PC-3 (cell line): ENCODE measurements around the gene POLR1D. TPM values are rescaled to one million over a fixed set of nuclear protein-coding genes. Genes with fewer than 3 reads are reported as not detected.

Source experiments
- ATAC-seq: fragments of 200-7000 bp; cut with Tn5 transposase; 2 replicates; pipeline ENCODE4 v1.9.1; 2020; ENCODE audit warnings: mild to moderate bottlenecking, moderate library complexity
- BruUV-seq: library from RNA; stranded (reverse); fragments of 400-500 nt; replicated peaks from 2 replicates; lab custom pipeline; 2021; lab: Mats Ljungman, UMichigan
- CTCF ChIA-PET: fragments of 300-600 bp; sonication (Branson Sonifier 250); formaldehyde crosslinking; loops from one replicate; lab custom pipeline; 2022; ENCODE audit warnings: antibody characterized with exemption; lab: Charles Lee
- POLR2A ChIA-PET: fragments of 300-600 bp; sonication (Branson Sonifier 250); formaldehyde crosslinking; loops from one replicate; lab custom pipeline; 2022; ENCODE audit warnings: antibody characterized with exemption; ENCODE audit not compliant: unreplicated experiment; lab: Charles Lee
- DNase-seq: peaks from one replicate; pipeline ENCODE4 v3.0.0-alpha.2; 2015
- H2AFZ ChIP-seq: fragments of 300-600 bp; sonication (generic); 2 replicates; pipeline ENCODE4 v1.6.0; 2016; ENCODE audit warnings: antibody characterized with exemption, low read length
- H3F3A ChIP-seq: fragments of 300-600 bp; sonication (generic); one replicate; pipeline ENCODE4 v1.6.0; 2017; ENCODE audit warnings: antibody characterized with exemption, low read length, control low read depth, mild to moderate bottlenecking; ENCODE audit not compliant: unreplicated experiment
- H3K27ac ChIP-seq: fragments of 300-600 bp; sonication (generic); 2 replicates; pipeline ENCODE4 v1.5.1; 2016; ENCODE audit warnings: mild to moderate bottlenecking, low read length
- H3K27me3 ChIP-seq: fragments of 300-600 bp; sonication (generic); 2 replicates; pipeline ENCODE4 v1.6.1; 2016; ENCODE audit warnings: low read length, mixed read lengths
- H3K36me3 ChIP-seq: fragments of 300-600 bp; sonication (generic); 2 replicates; pipeline ENCODE4 v1.6.1; 2016; ENCODE audit warnings: low read depth, mixed run types, low read length, mixed read lengths
- H3K4me1 ChIP-seq: fragments of 300-600 bp; sonication (generic); 2 replicates; pipeline ENCODE4 v1.5.1; 2016; ENCODE audit warnings: low read length; ENCODE audit not compliant: insufficient read depth
- H3K4me2 ChIP-seq: fragments of 300-600 bp; sonication (generic); 2 replicates; pipeline ENCODE4 v1.6.0; 2016; ENCODE audit warnings: low read length
- H3K4me3 ChIP-seq: fragments of 300-600 bp; sonication (generic); 2 replicates; pipeline ENCODE4 v1.5.1; 2016; ENCODE audit warnings: mild to moderate bottlenecking, low read length, mixed read lengths
- H3K79me2 ChIP-seq: fragments of 300-600 bp; sonication (generic); 2 replicates; pipeline ENCODE4 v1.6.1; 2017; ENCODE audit warnings: low read length, mixed read lengths
- H3K9ac ChIP-seq: fragments of 300-600 bp; sonication (generic); 2 replicates; pipeline ENCODE4 v1.6.0; 2016; ENCODE audit warnings: mild to moderate bottlenecking, low read length
- H3K9me2 ChIP-seq: fragments of 300-600 bp; sonication (generic); replicated peaks from 2 replicates; pipeline ENCODE4 v1.6.1; 2016; ENCODE audit warnings: mixed run types, low read length, mixed read lengths
- H3K9me3 ChIP-seq: fragments of 300-600 bp; sonication (generic); 2 replicates; pipeline ENCODE4 v1.6.1; 2016; ENCODE audit warnings: low read length, mixed read lengths
- H4K20me1 ChIP-seq: fragments of 300-600 bp; sonication (generic); 2 replicates; pipeline ENCODE4 v1.6.1; 2016; ENCODE audit warnings: low read length, mixed read lengths
- EZH2 ChIP-seq: fragments of 300-600 bp; sonication (generic); IDR thresholded peaks from one replicate; pipeline ENCODE4 v1.6.1; 2017; ENCODE audit warnings: antibody characterized with exemption, mild to moderate bottlenecking, low read length; ENCODE audit not compliant: unreplicated experiment
- EZH2phosphoT487 ChIP-seq: fragments of 300-600 bp; sonication (generic); IDR thresholded peaks from 2 replicates; pipeline ENCODE4 v1.6.1; 2018; ENCODE audit warnings: mild to moderate bottlenecking, antibody characterized with exemption, low read length, borderline replicate concordance
- intact Hi-C: fragments of 100-400 bp; cut with micrococcal nuclease; formaldehyde crosslinking; loops from 2 replicates; pipeline ENCODE4 v1.9.0; 2023
- total RNA-seq: library from RNA; depleted of rRNA; stranded (reverse); fragments of >200 nt; gene quantifications from 2 replicates; pipeline ENCODE4 v1.2.3, GENCODE V29; 2014
- TF ChIP-seq, protein P1 (sequence below): fragments of 300-600 bp; sonication (generic); conservative IDR thresholded peaks from 2 replicates; pipeline ENCODE4 v1.5.1; 2017; ENCODE audit warnings: antibody characterized with exemption, low read depth, mild to moderate bottlenecking, low read length

POLR1D gene
- total RNA-seq, 1 experiment from 2014 or later = 97.9 TPM

DNA sequence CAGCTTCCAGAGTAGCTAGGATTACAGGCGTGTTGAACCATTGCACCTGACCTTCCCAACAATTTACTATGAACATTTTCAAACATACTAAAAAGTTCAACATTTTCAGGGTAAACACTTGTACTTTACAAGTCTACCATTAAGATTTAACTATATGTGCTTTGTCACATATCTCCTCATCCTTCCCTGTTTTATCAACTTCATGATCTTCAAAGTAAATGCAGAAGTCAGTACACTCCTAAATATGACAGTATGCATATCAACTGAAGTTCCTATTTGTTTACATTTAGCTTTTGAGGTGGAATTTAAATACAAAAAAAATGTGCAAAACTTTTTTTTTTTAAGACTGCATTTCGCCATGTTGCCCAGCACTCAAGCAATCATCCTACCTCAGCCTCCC, 19.9 kb upstream of the POLR1D start:
- no TSS peak for BruUV-seq
- H3K4me2 ChIP-seq = no peak overlapping the region
- DNase-seq (no peak), ATAC-seq (no peak)
- H3K36me3 ChIP-seq = no peaks in the 10 kb centered on the region
- peaks cover 19% of the 10 kb centered on the region for H3K4me1 ChIP-seq
- H3K79me2 ChIP-seq = peaks cover 68% of the 10 kb centered on the region
- POLR2A ChIA-PET = no interaction called here
- CTCF ChIA-PET = no interaction called here
- H3K4me3 ChIP-seq = no peak overlapping the region
- peaks cover 5% of the 10 kb centered on the region; the same call in 1 of the 2 replicates for H4K20me1 ChIP-seq
- H3K27ac ChIP-seq = no peak overlapping the region
- H3K9me2 ChIP-seq = no peaks in the 10 kb centered on the region
- H3K27me3 ChIP-seq = no peaks in the 10 kb centered on the region
- no peak for TF ChIP-seq EZH2phosphoT487
- no peak for TF ChIP-seq EZH2
- TF ChIP-seq, protein P1, sequence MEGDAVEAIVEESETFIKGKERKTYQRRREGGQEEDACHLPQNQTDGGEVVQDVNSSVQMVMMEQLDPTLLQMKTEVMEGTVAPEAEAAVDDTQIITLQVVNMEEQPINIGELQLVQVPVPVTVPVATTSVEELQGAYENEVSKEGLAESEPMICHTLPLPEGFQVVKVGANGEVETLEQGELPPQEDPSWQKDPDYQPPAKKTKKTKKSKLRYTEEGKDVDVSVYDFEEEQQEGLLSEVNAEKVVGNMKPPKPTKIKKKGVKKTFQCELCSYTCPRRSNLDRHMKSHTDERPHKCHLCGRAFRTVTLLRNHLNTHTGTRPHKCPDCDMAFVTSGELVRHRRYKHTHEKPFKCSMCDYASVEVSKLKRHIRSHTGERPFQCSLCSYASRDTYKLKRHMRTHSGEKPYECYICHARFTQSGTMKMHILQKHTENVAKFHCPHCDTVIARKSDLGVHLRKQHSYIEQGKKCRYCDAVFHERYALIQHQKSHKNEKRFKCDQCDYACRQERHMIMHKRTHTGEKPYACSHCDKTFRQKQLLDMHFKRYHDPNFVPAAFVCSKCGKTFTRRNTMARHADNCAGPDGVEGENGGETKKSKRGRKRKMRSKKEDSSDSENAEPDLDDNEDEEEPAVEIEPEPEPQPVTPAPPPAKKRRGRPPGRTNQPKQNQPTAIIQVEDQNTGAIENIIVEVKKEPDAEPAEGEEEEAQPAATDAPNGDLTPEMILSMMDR = no peak
- no peaks in the 10 kb centered on the region for H3K9me3 ChIP-seq
- H3K9ac ChIP-seq = no peak overlapping the region
- intact Hi-C loops = no loop called here
- H2AFZ ChIP-seq = no peak overlapping the region
- no peaks in the 10 kb centered on the region for H3F3A ChIP-seq

GRCh38 chr13:27605099-27605498, 16.6 kb upstream of the POLR1D start:
- H3K4me3 ChIP-seq = no peak overlapping the region
- H2AFZ ChIP-seq = no peak overlapping the region
- POLR2A ChIA-PET = no interaction called here
- H3K9me3 ChIP-seq = no peaks in the 10 kb centered on the region
- no peaks in the 10 kb centered on the region for H3K36me3 ChIP-seq
- no peaks in the 10 kb centered on the region for H3K9me2 ChIP-seq
- no peak overlapping the region for H3K4me2 ChIP-seq
- no TSS peak for BruUV-seq
- no peak overlapping the region for H3K27ac ChIP-seq
- no peak for DNase-seq
- no peaks in the 10 kb centered on the region for H3F3A ChIP-seq
- H4K20me1 ChIP-seq = peaks cover 7% of the 10 kb centered on the region; the same call in 1 of the 2 replicates
- CTCF ChIA-PET = no interaction called here
- intact Hi-C loops = no loop called here
- H3K4me1 ChIP-seq = peaks cover 20% of the 10 kb centered on the region
- TF ChIP-seq EZH2phosphoT487 (no peak), EZH2 (no peak)
- TF ChIP-seq, protein P1 = no peak
- no peak for ATAC-seq
- no peaks in the 10 kb centered on the region for H3K27me3 ChIP-seq
- no peak overlapping the region for H3K9ac ChIP-seq
- peaks cover 60% of the 10 kb centered on the region for H3K79me2 ChIP-seq

DNA sequence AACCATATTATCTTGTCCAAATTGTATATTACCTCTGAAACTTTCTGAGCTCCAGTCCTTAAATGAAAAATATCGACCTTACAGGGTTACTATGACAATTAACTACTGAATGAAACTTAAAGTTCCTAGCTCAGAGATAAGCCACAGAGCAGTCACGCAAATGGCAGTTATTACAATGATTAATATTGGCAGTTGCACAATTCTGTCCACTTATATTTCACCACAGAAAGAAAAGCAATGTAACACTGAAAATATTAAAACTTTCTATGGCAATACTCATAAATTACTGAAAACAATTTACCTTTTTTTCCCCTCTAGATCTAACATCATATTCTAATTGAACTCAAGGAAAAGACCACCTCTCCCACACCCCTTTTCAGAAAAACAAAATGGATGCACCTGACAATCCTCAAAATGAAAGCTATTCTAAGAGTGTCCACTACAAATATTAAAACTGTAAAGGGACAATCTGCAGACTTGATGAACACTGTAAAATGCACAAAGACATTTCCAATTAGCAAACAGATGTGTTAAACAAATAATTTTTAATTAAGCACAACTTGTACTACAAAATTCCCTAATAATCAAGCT, 16.0 kb upstream of the POLR1D start:
- H3K79me2 ChIP-seq = peaks cover 64% of the 10 kb centered on the region
- no peak overlapping the region for H2AFZ ChIP-seq
- ChIA-PET CTCF (interaction anchor here (0.7 kb wide), 1 partner anchor 110 kb away, joined by 3 read pairs; no protein-coding TSS in a partner anchor), POLR2A (no interaction called here)
- TF ChIP-seq, protein P1 = no peak
- TF ChIP-seq EZH2 (no peak), EZH2phosphoT487 (no peak)
- H3K4me3 ChIP-seq = no peak overlapping the region
- no peaks in the 10 kb centered on the region for H3K9me3 ChIP-seq
- H3K36me3 ChIP-seq = no peaks in the 10 kb centered on the region
- H3F3A ChIP-seq = no peaks in the 10 kb centered on the region
- ATAC-seq (no peak), DNase-seq (no peak)
- H3K9ac ChIP-seq = no peak overlapping the region
- no peak overlapping the region for H3K27ac ChIP-seq
- H3K27me3 ChIP-seq = no peaks in the 10 kb centered on the region
- peaks cover 7% of the 10 kb centered on the region; the same call in 1 of the 2 replicates for H4K20me1 ChIP-seq
- H3K4me1 ChIP-seq = peaks cover 14% of the 10 kb centered on the region
- H3K9me2 ChIP-seq = no peaks in the 10 kb centered on the region
- intact Hi-C loops = no loop called here
- no TSS peak for BruUV-seq
- no peak overlapping the region for H3K4me2 ChIP-seq
